ENCODE results near the gene FRMD4A. TPM values are rescaled to one million over a fixed set of nuclear protein-coding genes. Genes with fewer than 3 reads are reported as not detected.
A peak's percentile ranks its signal among the peaks of the same experiment; 100 is the strongest.
"Not testable (repeated sequence)": the region's sequence is repeated elsewhere in the genome, so short reads cannot be mapped to it uniquely, and the experiment has no call there.

The FRMD4A gene
- total RNA-seq, 1 donor from 2014 or later = 16.1 TPM

- DNase-seq (ENCODE audit: low spot score) = no peak
These were observed 470.6 kb downstream of the FRMD4A start for GRCh38 chr10:13859979-13860654.

GRCh38 chr10:13858709-13859108, 472.0 kb downstream of the FRMD4A start:
- no peak for DNase-seq (ENCODE audit: low spot score)

- no peak for DNase-seq (ENCODE audit: low spot score)
These were observed 473.3 kb downstream of the FRMD4A start for GRCh38 chr10:13857451-13857850.

- DNase-seq (ENCODE audit: low spot score) = no peak
These were observed 476.9 kb downstream of the FRMD4A start for GRCh38 chr10:13853854-13854253.

GRCh38 chr10:13852872-13853271, 477.9 kb downstream of the FRMD4A start:
- no peak for DNase-seq (ENCODE audit: low spot score)

- no peak for DNase-seq (ENCODE audit: low spot score)
These were observed 478.8 kb downstream of the FRMD4A start for GRCh38 chr10:13851906-13852305.

GRCh38 chr10:13848520-13849445, 481.9 kb downstream of the FRMD4A start:
- DNase-seq (ENCODE audit: low spot score) = no peak

GRCh38 chr10:13847201-13847631, 483.5 kb downstream of the FRMD4A start:
- no peak for DNase-seq (ENCODE audit: low spot score)

GRCh38 chr10:13845897-13846296, 484.8 kb downstream of the FRMD4A start:
- DNase-seq (ENCODE audit: low spot score) = no peak

- DNase-seq (ENCODE audit: low spot score) = peak; percentile 29
These were observed 486.1 kb downstream of the FRMD4A start for GRCh38 chr10:13844651-13845050.

- DNase-seq (ENCODE audit: low spot score) = no peak
These were observed 488.6 kb downstream of the FRMD4A start for GRCh38 chr10:13842117-13842516.

GRCh38 chr10:13840036-13840435, 490.7 kb downstream of the FRMD4A start:
- no peak for DNase-seq (ENCODE audit: low spot score)

- peak; percentile 83 for DNase-seq (ENCODE audit: low spot score)
These were observed 491.2 kb downstream of the FRMD4A start for GRCh38 chr10:13839430-13839990.

GRCh38 chr10:13839030-13839429, 491.7 kb downstream of the FRMD4A start:
- no peak for DNase-seq (ENCODE audit: low spot score)

- DNase-seq (ENCODE audit: low spot score) = no peak
These were observed 492.8 kb downstream of the FRMD4A start for GRCh38 chr10:13837966-13838365.

GRCh38 chr10:13834581-13835286, 496.0 kb downstream of the FRMD4A start:
- peak; percentile 67 for DNase-seq (ENCODE audit: low spot score)

GRCh38 chr10:13831711-13832141, 499.0 kb downstream of the FRMD4A start:
- peak; percentile 50 for DNase-seq (ENCODE audit: low spot score)

- no peak for DNase-seq (ENCODE audit: low spot score)
These were observed 500.3 kb downstream of the FRMD4A start for GRCh38 chr10:13830385-13830784.

GRCh38 chr10:13829790-13830189, 500.9 kb downstream of the FRMD4A start:
- no peak for DNase-seq (ENCODE audit: low spot score)

GRCh38 chr10:13828284-13828683, 502.4 kb downstream of the FRMD4A start:
- not testable (repeated sequence) for DNase-seq (ENCODE audit: low spot score)

GRCh38 chr10:13827076-13827797, 503.5 kb downstream of the FRMD4A start:
- peak; percentile 37 for DNase-seq (ENCODE audit: low spot score)

All from umbilical cord (tissue), 2 donors.